Spleen (tissue), 11 donors: ENCODE data around the gene REV1. TPM values are rescaled to one million over a fixed set of nuclear protein-coding genes. Genes with fewer than 3 reads are reported as not detected.
"Not testable (repeated sequence)": the region's sequence is repeated elsewhere in the genome, so short reads cannot be mapped to it uniquely, and the experiment has no call there.

Experiments used
- DNase-seq: peaks from one replicate; pipeline ENCODE4 v3.0.0-alpha.2; 2020
- H3K27ac ChIP-seq, 8 donors: fragments of 200-600 bp; sonication (generic) in 7 of 8; 1 replicate in 4 of 8; 2 replicates in 4 of 8; pipeline versions ENCODE4 v1.5.0 to v1.8.0; 2016 to 2021; ENCODE audit warnings: inconsistent platforms in 4 of 8, mild to moderate bottlenecking in 4 of 8, moderate library complexity in 1 of 8
- H3K27me3 ChIP-seq, 7 donors: fragments of 200-600 bp; sonication (generic) in 6 of 7; replicated peaks in 1 of 7; 1 replicate in 4 of 7; 2 replicates in 3 of 7; pipeline versions ENCODE4 v1.5.0 to v1.8.0; 2016 to 2021; ENCODE audit warnings: inconsistent platforms in 3 of 7, mild to moderate bottlenecking in 1 of 7
- H3K36me3 ChIP-seq, 6 donors: fragments of 200-600 bp; sonication (generic) in 5 of 6; 1 replicate in 4 of 6; 2 replicates in 2 of 6; pipeline versions ENCODE4 v1.5.0 to v1.8.0; 2016 to 2021; ENCODE audit warnings: inconsistent platforms in 2 of 6
- H3K4me1 ChIP-seq, 6 donors: fragments of 200-600 bp; sonication (generic) in 5 of 6; 1 replicate in 3 of 6; 2 replicates in 3 of 6; pipeline versions ENCODE4 v1.5.0 to v1.8.0; 2016 to 2021; ENCODE audit warnings: inconsistent platforms in 3 of 6
- H3K4me3 ChIP-seq, 8 donors: fragments of 200-600 bp; sonication (generic) in 7 of 8; 1 replicate in 4 of 8; 2 replicates in 4 of 8; pipeline versions ENCODE4 v1.5.0 to v1.8.0; 2016 to 2021; ENCODE audit warnings: inconsistent platforms in 4 of 8, mild to moderate bottlenecking in 4 of 8, moderate library complexity in 2 of 8
- H3K9me3 ChIP-seq, 8 donors: fragments of 200-600 bp; sonication (generic) in 7 of 8; 1 replicate in 4 of 8; 2 replicates in 4 of 8; pipeline versions ENCODE4 v1.5.0 to v1.8.0; 2016 to 2021; ENCODE audit warnings: inconsistent platforms in 4 of 8
- CTCF ChIP-seq, 11 experiments: fragments of 200-600 bp in 7 of 11; fragments of 450-650 bp in 4 of 11; sonication (generic) in 4 of 11; IDR thresholded peaks in 8 of 11; conservative IDR thresholded peaks in 3 of 11; 1 replicate in 7 of 11; 2 replicates in 4 of 11; pipeline versions ENCODE4 v1.4.0 to v1.8.0; 2016 to 2021; ENCODE audit warnings: antibody characterized with exemption in 11 of 11, inconsistent platforms in 4 of 11, mild to moderate bottlenecking in 1 of 11
- POLR2A ChIP-seq, 3 donors: fragments of 450-650 bp; IDR thresholded peaks; one replicate each; pipeline ENCODE4 v1.5.1; 2017; ENCODE audit warnings: antibody characterized with exemption in 3 of 3, mild to moderate bottlenecking in 1 of 3
- POLR2AphosphoS5 ChIP-seq, 3 donors: sonication (generic); formaldehyde crosslinking; IDR thresholded peaks; one replicate each; pipeline ENCODE4 v1.5.1; 2017; ENCODE audit warnings: antibody characterized with exemption in 3 of 3
- WGBS, 5 donors: extraction: QIAGEN DNeasy Blood & Tissue Kit in 3 of 5; methylation state at CpG; one replicate each; pipeline versions ENCODE4 v1.1.5 to v1.1.7; 2013 to 2018; 5-methylcytosine and 5-hydroxymethylcytosine counted together
- intact Hi-C: fragments of 100-400 bp; cut with DNase I; formaldehyde crosslinking; loops from one replicate; pipeline ENCODE4 v1.15.0; 2023; ENCODE audit warnings: low total_unique reads
- polyA plus RNA-seq, 3 donors: library from polyadenylated mRNA; stranded (reverse); fragments of 200-250 nt; gene quantifications; one replicate each; pipeline ENCODE4 v1.2.1, GENCODE V29; 2013
- total RNA-seq, 7 donors: library from RNA; depleted of rRNA in 3 of 7; stranded (reverse); fragments of >200 nt in 3 of 7; fragmentation: NEBNext Ultra II Directional in 4 of 7; extraction: Animal tissue kit (Norgen Biotek cat#: 25700) in 4 of 7; gene quantifications; one replicate each; pipeline versions ENCODE4 v1.1.0 to v1.2.1, GENCODE V29; 2016 to 2021
- donor health status: healthy with polysubstance abuse.
- donor health status: DM: no; HTN: no; CAD: no; lungs with moderate emphysema.
- donor health status: DM: no; HTN: no; CAD: no.
- donor health status: Bipolar disorder and iron deficiency.
- donor health status: healthy.
- donor health status: DM: no; HTN: no; CAD: no.
- donor health status: DM: yes; HTN: yes; CAD: no.

Gene REV1
- total and polyA plus RNA-seq, 10 donors, result 12.0 to 75.1 (median 50.6) TPM

GRCh38 chr2:99512181-99512591 is 22.4 kb upstream of the REV1 start:
- DNase-seq, result no peak
- TF ChIP-seq POLR2A (IDR thresholded peaks at IDR 0.05), result no peak
- TF ChIP-seq CTCF (IDR thresholded peaks at IDR 0.05 in 8 of 11, conservative IDR thresholded peaks at IDR 0.05 in 3 of 11), result no peak
- no peak for TF ChIP-seq POLR2AphosphoS5 (IDR thresholded peaks at IDR 0.05)
- no peak overlapping the region for H3K27ac ChIP-seq
- 72 to 90% (median 83%) methylated on average over 1 of the region's 1 CpG for WGBS, 5 donors
- H3K4me1 ChIP-seq, result no peaks in the 10 kb centered on the region
- H3K27me3 ChIP-seq, result no peaks in the 10 kb centered on the region
- H3K4me3 ChIP-seq, result no peak overlapping the region
- intact Hi-C loops, result no loop called here
- no peaks in the 10 kb centered on the region for H3K9me3 ChIP-seq
- H3K36me3 ChIP-seq, result no peaks in the 10 kb centered on the region

- H3K4me3 ChIP-seq, result no peak overlapping the region
- H3K27ac ChIP-seq, result no peak overlapping the region
- H3K36me3 ChIP-seq, result no peaks in the 10 kb centered on the region
- no peak for TF ChIP-seq POLR2A (IDR thresholded peaks at IDR 0.05)
- no peak for TF ChIP-seq CTCF (IDR thresholded peaks at IDR 0.05 in 8 of 11, conservative IDR thresholded peaks at IDR 0.05 in 3 of 11)
- TF ChIP-seq POLR2AphosphoS5 (IDR thresholded peaks at IDR 0.05), result no peak
- no peaks in the 10 kb centered on the region for H3K9me3 ChIP-seq
- no peaks in the 10 kb centered on the region for H3K27me3 ChIP-seq
- intact Hi-C loops, result no loop called here
- WGBS, 5 donors, result 78 to 95% (median 84%) methylated on average over 4 of the region's 4 CpGs
- peaks cover 0 to 9% (median 0%) of the 10 kb centered on the region in 6 donors for H3K4me1 ChIP-seq
- no peak for DNase-seq
Measured at GRCh38 chr2:99509387-99509786, 19.6 kb upstream of the REV1 start.

GRCh38 chr2:99507937-99508818 is 18.4 kb upstream of the REV1 start:
- 88 to 97% (median 92%) methylated on average over 7 of the region's 7 CpGs for WGBS, 5 donors
- Histone ChIP-seq H3K27ac (no peak overlapping the region), H3K27me3 (no peaks in the 10 kb centered on the region), H3K9me3 (no peaks in the 10 kb centered on the region), H3K36me3 (no peaks in the 10 kb centered on the region), H3K4me3 (no peak overlapping the region), H3K4me1 (peaks cover 0 to 9% (median 0%) of the 10 kb centered on the region in 6 donors)
- intact Hi-C loops, result no loop called here
- TF ChIP-seq POLR2A (IDR thresholded peaks at IDR 0.05) (no peak), CTCF (IDR thresholded peaks at IDR 0.05 in 8 of 11, conservative IDR thresholded peaks at IDR 0.05 in 3 of 11) (no peak), POLR2AphosphoS5 (IDR thresholded peaks at IDR 0.05) (no peak)
- no peak for DNase-seq

- Histone ChIP-seq H3K27me3 (no peaks in the 10 kb centered on the region), H3K9me3 (no peaks in the 10 kb centered on the region), H3K27ac (no peak overlapping the region), H3K4me1 (peaks cover 0 to 9% (median 0%) of the 10 kb centered on the region in 6 donors), H3K36me3 (no peaks in the 10 kb centered on the region), H3K4me3 (no peak overlapping the region)
- DNase-seq, result no peak
- WGBS, 5 donors, result 29 to 45% (median 43%) methylated on average over 4 of the region's 4 CpGs
- TF ChIP-seq POLR2A (IDR thresholded peaks at IDR 0.05) (no peak), CTCF (IDR thresholded peaks at IDR 0.05 in 8 of 11, conservative IDR thresholded peaks at IDR 0.05 in 3 of 11) (no peak), POLR2AphosphoS5 (IDR thresholded peaks at IDR 0.05) (no peak)
- intact Hi-C loops, result no loop called here
Measured at GRCh38 chr2:99504844-99505584, 15.2 kb upstream of the REV1 start.

- H3K27ac ChIP-seq, H3K36me3 ChIP-seq, H3K4me1 ChIP-seq, intact Hi-C loops, H3K27me3 ChIP-seq, DNase-seq, H3K9me3 ChIP-seq, H3K4me3 ChIP-seq: not testable (repeated sequence)
- 87 to 93% (median 89%) methylated on average over 8 of the region's 8 CpGs for WGBS, 5 donors
Measured at GRCh38 chr2:99503662-99504416, 14.0 kb upstream of the REV1 start.
